K562 (cell line): ENCODE results near the gene DNAJC19. TPM values are rescaled to one million over a fixed set of nuclear protein-coding genes. Genes with fewer than 3 reads are reported as not detected.
A peak's percentile ranks its signal among the peaks of the same experiment; 100 is the strongest.

Source experiments
- CBX1 ChIP-seq: sonication (generic); IDR thresholded peaks from 2 replicates; pipeline ENCODE4 v1.6.1; 2016; ENCODE audit warnings: antibody characterized with exemption, low read depth, mild to moderate bottlenecking
- CREB1 ChIP-seq, 2 experiments: sonication (generic) in 1 of 2; formaldehyde crosslinking in 1 of 2; IDR thresholded peaks; 2 replicates each; pipeline versions ENCODE4 v1.6.1 to v1.8.0; 2012 to 2022; ENCODE audit warnings: inconsistent platforms in 1 of 2, mild to moderate bottlenecking in 1 of 2, missing genetic modification reagents in 1 of 2, moderate library complexity in 1 of 2
- DLX4 ChIP-seq: fragments of 250-450 bp; sonication (Bioruptor Pico); IDR thresholded peaks from 2 replicates; pipeline ENCODE4 v1.6.1; 2021; ENCODE audit warnings: mild to moderate bottlenecking
- MXD1 ChIP-seq: fragments of 250-450 bp; sonication (Bioruptor Pico); IDR thresholded peaks from 2 replicates; pipeline ENCODE4 v1.8.0; 2021; ENCODE audit warnings: borderline replicate concordance, mild to moderate bottlenecking, moderate library complexity; ENCODE audit not compliant: poor library complexity, severe bottlenecking
- POLR2AphosphoS5 ChIP-seq: IDR thresholded peaks from 2 replicates; pipeline ENCODE4 v1.6.1; 2011; ENCODE audit warnings: mild to moderate bottlenecking, low read depth, low read length, moderate library complexity; ENCODE audit not compliant: control insufficient read depth, insufficient read depth
- RB1 ChIP-seq: fragments of 450-650 bp; IDR thresholded peaks from 2 replicates; pipeline ENCODE4 v1.6.1; 2017; ENCODE audit warnings: low read depth, mild to moderate bottlenecking
- RERE ChIP-seq: sonication (generic); formaldehyde crosslinking; IDR thresholded peaks from 2 replicates; pipeline ENCODE4 v1.8.0; 2023; ENCODE audit warnings: missing genetic modification reagents, mild to moderate bottlenecking, borderline replicate concordance
- UBTF ChIP-seq, 2 experiments: IDR thresholded peaks; 2 replicates each; pipeline ENCODE4 v1.6.1; 2012; ENCODE audit warnings: improper control_type of control experiment in 2 of 2, low read depth in 2 of 2, low read length in 2 of 2, borderline replicate concordance in 1 of 2
- ZBTB33 ChIP-seq: sonication (generic); formaldehyde crosslinking; IDR thresholded peaks from 2 replicates; pipeline ENCODE4 v1.8.1; 2023; ENCODE audit warnings: mild to moderate bottlenecking, missing genetic modification reagents
- ZBTB9 ChIP-seq: fragments of 450-650 bp; formaldehyde crosslinking; IDR thresholded peaks from 2 replicates; pipeline ENCODE4 v1.4.0; 2020; ENCODE audit warnings: mild to moderate bottlenecking, moderate library complexity
- ZNF212 ChIP-seq: fragments of 450-650 bp; formaldehyde crosslinking; IDR thresholded peaks from 2 replicates; pipeline ENCODE4 v1.4.0; 2020; ENCODE audit warnings: mild to moderate bottlenecking
- polyA plus RNA-seq, 8 experiments: library from polyadenylated mRNA; depleted of rRNA in 4 of 8; stranded (reverse) in 5 of 8; unstranded in 3 of 8; fragments of >200 nt; fragmentation: Nextera tagmentation in 2 of 8; fragmentation: Illumina TruSeq in 1 of 8; extraction: Ambion mirVana in 2 of 8; extraction: Trizol in 1 of 8; gene quantifications; 2 replicates each; pipeline versions ENCODE4 v1.2.1 to v1.2.3, GENCODE V29; 2011 to 2014; ENCODE audit warnings: inconsistent platforms in 1 of 8, missing spikeins in 1 of 8
- total RNA-seq, 7 experiments: library from RNA; depleted of rRNA in 6 of 7; stranded (reverse); fragments of >200 nt in 6 of 7; fragmentation: Illumina TruSeq in 2 of 7; extraction: Trizol in 2 of 7; gene quantifications; 2 replicates each; pipeline versions ENCODE4 v1.2.1 to v1.2.3, GENCODE V29; 2011 to 2021; ENCODE audit warnings: low replicate concordance in 1 of 7

The DNAJC19 gene
- total and polyA plus RNA-seq, 9 of the 15 experiments (the other 6 are each of a cell fraction or from before 2014, with no cell fraction given), result 55.7 to 184 (median 99.1) TPM

- no peak for TF ChIP-seq MXD1 (CRISPR knock-in tag)
- TF ChIP-seq POLR2AphosphoS5, result peak; percentile 92
- no peak for TF ChIP-seq ZBTB33 (CRISPR knock-in tag)
- peak; percentile 85 for TF ChIP-seq CREB1 (IDR thresholded peaks at IDR 0.05)
- peak; percentile 81 for TF ChIP-seq CREB1 (CRISPR knock-in tag; IDR thresholded peaks at IDR 0.05)
- TF ChIP-seq RERE, result no peak
- peak; percentile 36; the same call in 1 of the 2 replicates for TF ChIP-seq CBX1
- peak in 1 of 2 experiments; percentile 52; a peak in 1 of 4 replicates for TF ChIP-seq UBTF (IDR thresholded peaks at IDR 0.05; ENCODE audit: borderline replicate concordance in 1 of 2, low read depth in 2 of 2, low read length in 2 of 2)
- no peak for TF ChIP-seq ZNF212 (CRISPR knock-in tag)
- peak; percentile 76; the same call in 1 of the 2 replicates for TF ChIP-seq RB1
- no peak for TF ChIP-seq DLX4 (CRISPR knock-in tag)
- peak; percentile 64; the same call in 1 of the 2 replicates for TF ChIP-seq ZBTB9 (CRISPR knock-in tag)
Measured at GRCh38 chr3:180989291-180990163, at the start of gene DNAJC19 (continued).
